ENCODE measurements around the gene MDK. TPM values are rescaled to one million over a fixed set of nuclear protein-coding genes. Genes with fewer than 3 reads are reported as not detected.

Gene MDK
- total and polyA plus RNA-seq, 2 of the 13 experiments (the other 11 are each of a cell fraction or from before 2014, with no cell fraction given): 312 to 407 TPM

GRCh38 chr11:46392421-46393230 lies 11.2 kb downstream of the MDK start (continued):
- TF ChIP-seq HNF1A (IDR thresholded peaks at IDR 0.05; ENCODE audit: low read depth): no peak
- no peak for TF ChIP-seq HNF1A (CRISPR knock-in tag; IDR thresholded peaks at IDR 0.05; ENCODE audit: borderline replicate concordance)
- TF ChIP-seq ZNF704 (CRISPR knock-in tag; IDR thresholded peaks at IDR 0.05; ENCODE audit: borderline replicate concordance): peak; percentile 96
- TF ChIP-seq TSC22D2 (CRISPR knock-in tag; IDR thresholded peaks at IDR 0.05; ENCODE audit: borderline replicate concordance): peak; percentile 99
- TF ChIP-seq POGK (CRISPR knock-in tag; conservative IDR thresholded peaks at IDR 0.05): peak; percentile 96
- TF ChIP-seq ZNF709 (CRISPR knock-in tag; IDR thresholded peaks at IDR 0.05): peak; percentile 97
- TF ChIP-seq YY1 (IDR thresholded peaks at IDR 0.05; ENCODE audit: insufficient read depth, insufficient replicate concordance, low read depth, low read length): peak; percentile 46
- TF ChIP-seq FOXM1 (CRISPR knock-in tag; IDR thresholded peaks at IDR 0.05): peak; percentile 91
- peak; percentile 99 for TF ChIP-seq SALL1 (CRISPR knock-in tag; IDR thresholded peaks at IDR 0.05)
- no peak for TF ChIP-seq MTA3 (CRISPR knock-in tag; IDR thresholded peaks at IDR 0.05)
- TF ChIP-seq ATF1 (CRISPR knock-in tag; IDR thresholded peaks at IDR 0.05): no peak
- peak; percentile 87; the same call in 1 of the 2 replicates for TF ChIP-seq ZNF674 (CRISPR knock-in tag; IDR thresholded peaks at IDR 0.05; ENCODE audit: low read depth)
- peak; percentile 98 for TF ChIP-seq ZNF589 (CRISPR knock-in tag; conservative IDR thresholded peaks at IDR 0.05)
- peak; percentile 99 for TF ChIP-seq ZSCAN9 (CRISPR knock-in tag; IDR thresholded peaks at IDR 0.05; ENCODE audit: borderline replicate concordance)
- peak; percentile 99 for TF ChIP-seq ZNF776 (CRISPR knock-in tag; IDR thresholded peaks at IDR 0.05)
- TF ChIP-seq RFXAP (CRISPR knock-in tag; IDR thresholded peaks at IDR 0.05; ENCODE audit: borderline replicate concordance): peak; percentile 95
- TF ChIP-seq RAD51 (IDR thresholded peaks at IDR 0.05; ENCODE audit: borderline replicate concordance): no peak
- TF ChIP-seq ZNF772 (CRISPR knock-in tag; IDR thresholded peaks at IDR 0.05): peak; percentile 98
- TF ChIP-seq IKZF1 (IDR thresholded peaks at IDR 0.05): no peak
- TF ChIP-seq ZNF460 (CRISPR knock-in tag; IDR thresholded peaks at IDR 0.05; ENCODE audit: borderline replicate concordance): peak; percentile 31; the same call in 1 of the 2 replicates
- peak; percentile 95 for TF ChIP-seq NFKBIZ (CRISPR knock-in tag; IDR thresholded peaks at IDR 0.05)
- TF ChIP-seq ZNF883 (CRISPR knock-in tag; IDR thresholded peaks at IDR 0.05; ENCODE audit: not compliant biosample characterization): peak; percentile 99
- peak; percentile 93; the same call in 1 of the 2 replicates for TF ChIP-seq ZNF180 (CRISPR knock-in tag; IDR thresholded peaks at IDR 0.05; ENCODE audit: borderline replicate concordance, low read depth)
- peak; percentile 98 for TF ChIP-seq ZNF766 (CRISPR knock-in tag; IDR thresholded peaks at IDR 0.05; ENCODE audit: borderline replicate concordance)

Data from HepG2 (cell line).